HL-60 (cell line): ENCODE measurements around the gene NME3.

Experiments used
- DNase-seq, 2 experiments: peaks; one replicate each; pipeline ENCODE4 v3.0.0-alpha.2; 2010 to 2020; ENCODE audit warnings: low read depth in 1 of 2, low spot score in 1 of 2
- H3K27ac ChIP-seq: fragments of 250-450 bp; sonication (Bioruptor Pico); replicated peaks from 2 replicates; pipeline ENCODE4 v1.5.1; 2020; ENCODE audit warnings: mild to moderate bottlenecking, moderate library complexity
- H3K27me3 ChIP-seq: fragments of 250-450 bp; sonication (Bioruptor Pico); 2 replicates; pipeline ENCODE4 v1.5.1; 2021; ENCODE audit warnings: mild to moderate bottlenecking, moderate library complexity; ENCODE audit not compliant: insufficient read depth, poor library complexity, severe bottlenecking
- H3K4me3 ChIP-seq: replicated peaks from 2 replicates; pipeline ENCODE4 v1.5.1; 2011; ENCODE audit warnings: mild to moderate bottlenecking, control low read depth, low read length; ENCODE audit not compliant: insufficient read depth
- GABPA ChIP-seq: IDR thresholded peaks from 2 replicates; pipeline ENCODE4 v1.6.1; 2012; ENCODE audit warnings: low read depth
- POLR2AphosphoS5 ChIP-seq: IDR thresholded peaks from 2 replicates; pipeline ENCODE4 v1.6.1; 2012; ENCODE audit warnings: low read depth
- REST ChIP-seq: IDR thresholded peaks from 2 replicates; pipeline ENCODE4 v1.6.1; 2012; ENCODE audit warnings: low read depth; ENCODE audit not compliant: insufficient replicate concordance
- SPI1 ChIP-seq: IDR thresholded peaks from 2 replicates; pipeline ENCODE4 v1.6.1; 2012; ENCODE audit warnings: low read depth, mild to moderate bottlenecking, borderline replicate concordance
- TF ChIP-seq, protein P1 (sequence below): IDR thresholded peaks from one replicate; pipeline ENCODE4 v1.5.1; 2011; ENCODE audit warnings: low read length, control low read depth, inconsistent platforms; ENCODE audit not compliant: insufficient read depth

Gene NME3

DNA sequence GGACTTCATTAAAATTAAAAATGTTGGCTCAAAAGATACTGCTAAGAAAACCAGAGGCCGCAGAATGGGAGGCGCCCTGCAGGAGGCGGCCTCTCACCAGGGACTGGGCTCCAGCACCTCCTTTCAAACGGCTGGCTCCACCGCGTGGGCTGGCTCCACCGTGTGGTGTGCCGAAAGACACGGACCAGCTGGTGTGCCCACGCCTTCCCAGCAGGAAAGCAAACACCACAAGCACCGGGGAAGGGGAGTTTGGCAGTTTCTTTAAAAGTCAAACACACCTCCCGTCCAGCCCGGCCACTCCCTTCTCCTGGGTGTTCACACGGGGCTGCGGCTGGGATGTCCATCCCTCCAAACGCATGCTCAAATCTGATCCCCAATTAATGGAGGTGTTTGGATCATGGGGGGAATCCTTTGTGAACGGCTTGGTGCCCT is 41.4 kb upstream of the NME3 start:
- Histone ChIP-seq H3K4me3 (no peak overlapping the region), H3K27ac (no peak overlapping the region), H3K27me3 (no peaks in the 10 kb centered on the region)
- TF ChIP-seq, protein P1, sequence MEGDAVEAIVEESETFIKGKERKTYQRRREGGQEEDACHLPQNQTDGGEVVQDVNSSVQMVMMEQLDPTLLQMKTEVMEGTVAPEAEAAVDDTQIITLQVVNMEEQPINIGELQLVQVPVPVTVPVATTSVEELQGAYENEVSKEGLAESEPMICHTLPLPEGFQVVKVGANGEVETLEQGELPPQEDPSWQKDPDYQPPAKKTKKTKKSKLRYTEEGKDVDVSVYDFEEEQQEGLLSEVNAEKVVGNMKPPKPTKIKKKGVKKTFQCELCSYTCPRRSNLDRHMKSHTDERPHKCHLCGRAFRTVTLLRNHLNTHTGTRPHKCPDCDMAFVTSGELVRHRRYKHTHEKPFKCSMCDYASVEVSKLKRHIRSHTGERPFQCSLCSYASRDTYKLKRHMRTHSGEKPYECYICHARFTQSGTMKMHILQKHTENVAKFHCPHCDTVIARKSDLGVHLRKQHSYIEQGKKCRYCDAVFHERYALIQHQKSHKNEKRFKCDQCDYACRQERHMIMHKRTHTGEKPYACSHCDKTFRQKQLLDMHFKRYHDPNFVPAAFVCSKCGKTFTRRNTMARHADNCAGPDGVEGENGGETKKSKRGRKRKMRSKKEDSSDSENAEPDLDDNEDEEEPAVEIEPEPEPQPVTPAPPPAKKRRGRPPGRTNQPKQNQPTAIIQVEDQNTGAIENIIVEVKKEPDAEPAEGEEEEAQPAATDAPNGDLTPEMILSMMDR: peak; percentile 64
- TF ChIP-seq SPI1: no peak
- DNase-seq: peak; percentile 41 to 70

GRCh38 chr16:1810536-1810935 is 39.2 kb upstream of the NME3 start:
- Histone ChIP-seq H3K27me3 (no peaks in the 10 kb centered on the region), H3K4me3 (no peak overlapping the region), H3K27ac (no peak overlapping the region)
- TF ChIP-seq POLR2AphosphoS5 (no peak), SPI1 (no peak), REST (no peak)
- TF ChIP-seq, protein P1: no peak
- no peak for DNase-seq

DNA sequence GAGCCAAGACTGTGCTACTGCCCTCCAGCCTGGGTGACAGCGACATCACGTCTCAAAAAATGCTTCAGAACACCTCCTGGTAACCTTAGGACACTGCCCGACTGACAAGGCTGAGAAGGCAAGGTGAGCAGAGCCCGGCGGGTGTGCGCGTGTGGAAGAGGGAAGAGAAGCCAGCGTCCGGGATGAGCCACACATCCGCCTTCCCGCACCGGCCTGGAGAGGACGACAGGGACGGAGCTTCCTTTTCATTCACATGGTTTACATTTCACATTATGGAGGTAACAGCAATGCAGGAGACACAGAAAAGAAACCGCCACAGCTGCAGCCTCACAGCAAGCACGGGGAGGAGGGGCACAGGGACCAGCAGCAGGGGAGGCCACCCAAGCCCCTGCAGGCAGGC is 38.8 kb upstream of the NME3 start:
- H3K27ac ChIP-seq: no peak overlapping the region
- TF ChIP-seq SPI1 (no peak), GABPA (no peak), POLR2AphosphoS5 (no peak), REST (no peak)
- TF ChIP-seq, protein P1: no peak
- H3K4me3 ChIP-seq: no peak overlapping the region
- no peaks in the 10 kb centered on the region for H3K27me3 ChIP-seq
- no peak for DNase-seq

GRCh38 chr16:1809281-1809801 is 38.0 kb upstream of the NME3 start:
- TF ChIP-seq, protein P1: no peak
- no peak for TF ChIP-seq POLR2AphosphoS5
- TF ChIP-seq GABPA: no peak
- TF ChIP-seq REST: no peak
- TF ChIP-seq SPI1: no peak
- no peaks in the 10 kb centered on the region for H3K27me3 ChIP-seq
- no peak for DNase-seq

More at GRCh38 chr16:1809281-1809801, 38.0 kb upstream of the NME3 start:
- H3K27ac ChIP-seq: no peak overlapping the region
- H3K4me3 ChIP-seq: no peak overlapping the region
